Stomach (tissue), 4 donors: ENCODE measurements around the gene CST7.

ENCODE experiments used
- EP300 ChIP-seq: sonication (generic); formaldehyde crosslinking; IDR thresholded peaks from one replicate; pipeline ENCODE4 v1.6.1; 2017; ENCODE audit warnings: antibody characterized with exemption
- POLR2A ChIP-seq, 4 donors: fragments of 450-650 bp; IDR thresholded peaks; one replicate each; pipeline ENCODE4 v1.6.1; 2016; ENCODE audit warnings: antibody characterized with exemption in 4 of 4, control low read depth in 2 of 4, mild to moderate bottlenecking in 1 of 4, moderate library complexity in 1 of 4
- POLR2AphosphoS5 ChIP-seq, 3 donors: sonication (generic); formaldehyde crosslinking; IDR thresholded peaks; one replicate each; pipeline ENCODE4 v1.6.1; 2016; ENCODE audit warnings: antibody characterized with exemption in 3 of 3
- TF ChIP-seq, protein P1 (sequence below), 7 experiments: fragments of 450-650 bp in 4 of 7; fragments of 200-600 bp in 3 of 7; sonication (generic) in 3 of 7; IDR thresholded peaks; one replicate each; pipeline ENCODE4 v1.5.1; 2016 to 2019; ENCODE audit warnings: antibody characterized with exemption in 7 of 7, control low read depth in 2 of 7, mild to moderate bottlenecking in 1 of 7

DNA sequence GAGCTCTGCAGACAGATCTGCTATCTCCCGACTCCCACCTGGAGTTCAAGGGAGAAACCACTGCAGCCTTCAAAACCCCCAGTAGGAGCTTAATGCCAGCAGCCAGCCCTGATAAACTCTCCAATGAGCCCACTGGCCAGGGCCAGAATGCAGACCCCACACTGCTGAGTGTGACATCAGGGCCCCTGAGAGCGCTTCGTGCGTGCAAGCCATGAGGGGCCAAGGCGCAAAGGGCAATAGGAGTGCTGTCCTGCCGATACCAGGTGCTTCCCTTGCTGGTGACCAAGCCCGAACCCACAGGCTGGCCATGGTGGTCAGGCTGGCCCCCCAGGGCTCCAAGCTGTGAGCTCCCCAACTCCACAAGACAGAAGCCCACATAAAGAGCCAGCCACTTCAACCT, 33.2 kb upstream of the CST7 start:
- TF ChIP-seq, protein P1, sequence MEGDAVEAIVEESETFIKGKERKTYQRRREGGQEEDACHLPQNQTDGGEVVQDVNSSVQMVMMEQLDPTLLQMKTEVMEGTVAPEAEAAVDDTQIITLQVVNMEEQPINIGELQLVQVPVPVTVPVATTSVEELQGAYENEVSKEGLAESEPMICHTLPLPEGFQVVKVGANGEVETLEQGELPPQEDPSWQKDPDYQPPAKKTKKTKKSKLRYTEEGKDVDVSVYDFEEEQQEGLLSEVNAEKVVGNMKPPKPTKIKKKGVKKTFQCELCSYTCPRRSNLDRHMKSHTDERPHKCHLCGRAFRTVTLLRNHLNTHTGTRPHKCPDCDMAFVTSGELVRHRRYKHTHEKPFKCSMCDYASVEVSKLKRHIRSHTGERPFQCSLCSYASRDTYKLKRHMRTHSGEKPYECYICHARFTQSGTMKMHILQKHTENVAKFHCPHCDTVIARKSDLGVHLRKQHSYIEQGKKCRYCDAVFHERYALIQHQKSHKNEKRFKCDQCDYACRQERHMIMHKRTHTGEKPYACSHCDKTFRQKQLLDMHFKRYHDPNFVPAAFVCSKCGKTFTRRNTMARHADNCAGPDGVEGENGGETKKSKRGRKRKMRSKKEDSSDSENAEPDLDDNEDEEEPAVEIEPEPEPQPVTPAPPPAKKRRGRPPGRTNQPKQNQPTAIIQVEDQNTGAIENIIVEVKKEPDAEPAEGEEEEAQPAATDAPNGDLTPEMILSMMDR (IDR thresholded peaks at IDR 0.05): no peak
- TF ChIP-seq POLR2AphosphoS5 (IDR thresholded peaks at IDR 0.05) (no peak), POLR2A (IDR thresholded peaks at IDR 0.05) (no peak), EP300 (no peak)
